HG02884 (cell line): ENCODE results near the gene CEACAM5.
"Not testable (repeated sequence)": the region's sequence is repeated elsewhere in the genome, so short reads cannot be mapped to it uniquely, and the experiment has no call there.

ENCODE experiments used
- ATAC-seq: cut with Tn5 transposase; IDR thresholded peaks from one replicate; pipeline ENCODE4 v1.9.1; 2021; ENCODE audit warnings: mild to moderate bottlenecking, moderate library complexity; ENCODE audit not compliant: unreplicated experiment

Gene CEACAM5

DNA sequence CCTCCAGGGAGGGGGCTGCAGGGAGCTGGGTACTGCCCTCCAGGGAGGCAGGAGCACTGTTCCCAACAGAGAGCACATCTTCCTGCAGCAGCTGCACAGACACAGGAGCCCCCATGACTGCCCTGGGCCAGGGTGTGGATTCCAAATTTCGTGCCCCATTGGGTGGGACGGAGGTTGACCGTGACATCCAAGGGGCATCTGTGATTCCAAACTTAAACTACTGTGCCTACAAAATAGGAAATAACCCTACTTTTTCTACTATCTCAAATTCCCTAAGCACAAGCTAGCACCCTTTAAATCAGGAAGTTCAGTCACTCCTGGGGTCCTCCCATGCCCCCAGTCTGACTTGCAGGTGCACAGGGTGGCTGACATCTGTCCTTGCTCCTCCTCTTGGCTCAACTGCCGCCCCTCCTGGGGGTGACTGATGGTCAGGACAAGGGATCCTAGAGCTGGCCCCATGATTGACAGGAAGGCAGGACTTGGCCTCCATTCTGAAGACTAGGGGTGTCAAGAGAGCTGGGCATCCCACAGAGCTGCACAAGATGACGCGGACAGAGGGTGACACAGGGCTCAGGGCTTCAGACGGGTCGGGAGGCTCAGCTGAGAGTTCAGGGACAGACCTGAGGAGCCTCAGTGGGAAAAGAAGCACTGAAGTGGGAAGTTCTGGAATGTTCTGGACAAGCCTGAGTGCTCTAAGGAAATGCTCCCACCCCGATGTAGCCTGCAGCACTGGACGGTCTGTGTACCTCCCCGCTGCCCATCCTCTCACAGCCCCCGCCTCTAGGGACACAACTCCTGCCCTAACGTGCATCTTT is 7.8 kb upstream of the CEACAM5 start:
- ATAC-seq, result no peak

DNA sequence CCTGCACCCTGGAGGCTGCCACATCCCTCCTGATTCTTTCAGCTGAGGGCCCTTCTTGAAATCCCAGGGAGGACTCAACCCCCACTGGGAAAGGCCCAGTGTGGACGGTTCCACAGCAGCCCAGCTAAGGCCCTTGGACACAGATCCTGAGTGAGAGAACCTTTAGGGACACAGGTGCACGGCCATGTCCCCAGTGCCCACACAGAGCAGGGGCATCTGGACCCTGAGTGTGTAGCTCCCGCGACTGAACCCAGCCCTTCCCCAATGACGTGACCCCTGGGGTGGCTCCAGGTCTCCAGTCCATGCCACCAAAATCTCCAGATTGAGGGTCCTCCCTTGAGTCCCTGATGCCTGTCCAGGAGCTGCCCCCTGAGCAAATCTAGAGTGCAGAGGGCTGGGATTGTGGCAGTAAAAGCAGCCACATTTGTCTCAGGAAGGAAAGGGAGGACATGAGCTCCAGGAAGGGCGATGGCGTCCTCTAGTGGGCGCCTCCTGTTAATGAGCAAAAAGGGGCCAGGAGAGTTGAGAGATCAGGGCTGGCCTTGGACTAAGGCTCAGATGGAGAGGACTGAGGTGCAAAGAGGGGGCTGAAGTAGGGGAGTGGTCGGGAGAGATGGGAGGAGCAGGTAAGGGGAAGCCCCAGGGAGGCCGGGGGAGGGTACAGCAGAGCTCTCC is 6.9 kb upstream of the CEACAM5 start:
- no peak for ATAC-seq

DNA sequence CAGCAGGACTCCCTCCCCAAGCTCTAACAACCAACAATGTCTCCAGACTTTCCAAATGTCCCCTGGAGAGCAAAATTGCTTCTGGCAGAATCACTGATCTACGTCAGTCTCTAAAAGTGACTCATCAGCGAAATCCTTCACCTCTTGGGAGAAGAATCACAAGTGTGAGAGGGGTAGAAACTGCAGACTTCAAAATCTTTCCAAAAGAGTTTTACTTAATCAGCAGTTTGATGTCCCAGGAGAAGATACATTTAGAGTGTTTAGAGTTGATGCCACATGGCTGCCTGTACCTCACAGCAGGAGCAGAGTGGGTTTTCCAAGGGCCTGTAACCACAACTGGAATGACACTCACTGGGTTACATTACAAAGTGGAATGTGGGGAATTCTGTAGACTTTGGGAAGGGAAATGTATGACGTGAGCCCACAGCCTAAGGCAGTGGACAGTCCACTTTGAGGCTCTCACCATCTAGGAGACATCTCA is 6.2 kb upstream of the CEACAM5 start:
- ATAC-seq, result no peak

DNA sequence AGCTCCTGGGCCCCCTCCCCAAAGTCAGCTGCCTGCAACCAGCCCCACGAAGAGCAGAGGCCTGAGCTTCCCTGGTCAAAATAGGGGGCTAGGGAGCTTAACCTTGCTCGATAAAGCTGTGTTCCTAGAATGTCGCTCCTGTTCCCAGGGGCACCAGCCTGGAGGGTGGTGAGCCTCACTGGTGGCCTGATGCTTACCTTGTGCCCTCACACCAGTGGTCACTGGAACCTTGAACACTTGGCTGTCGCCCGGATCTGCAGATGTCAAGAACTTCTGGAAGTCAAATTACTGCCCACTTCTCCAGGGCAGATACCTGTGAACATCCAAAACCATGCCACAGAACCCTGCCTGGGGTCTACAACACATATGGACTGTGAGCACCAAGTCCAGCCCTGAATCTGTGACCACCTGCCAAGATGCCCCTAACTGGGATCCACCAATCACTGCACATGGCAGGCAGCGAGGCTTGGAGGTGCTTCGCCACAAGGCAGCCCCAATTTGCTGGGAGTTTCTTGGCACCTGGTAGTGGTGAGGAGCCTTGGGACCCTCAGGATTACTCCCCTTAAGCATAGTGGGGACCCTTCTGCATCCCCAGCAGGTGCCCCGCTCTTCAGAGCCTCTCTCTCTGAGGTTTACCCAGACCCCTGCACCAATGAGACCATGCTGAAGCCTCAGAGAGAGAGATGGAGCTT is 4.7 kb upstream of the CEACAM5 start:
- no peak for ATAC-seq

DNA sequence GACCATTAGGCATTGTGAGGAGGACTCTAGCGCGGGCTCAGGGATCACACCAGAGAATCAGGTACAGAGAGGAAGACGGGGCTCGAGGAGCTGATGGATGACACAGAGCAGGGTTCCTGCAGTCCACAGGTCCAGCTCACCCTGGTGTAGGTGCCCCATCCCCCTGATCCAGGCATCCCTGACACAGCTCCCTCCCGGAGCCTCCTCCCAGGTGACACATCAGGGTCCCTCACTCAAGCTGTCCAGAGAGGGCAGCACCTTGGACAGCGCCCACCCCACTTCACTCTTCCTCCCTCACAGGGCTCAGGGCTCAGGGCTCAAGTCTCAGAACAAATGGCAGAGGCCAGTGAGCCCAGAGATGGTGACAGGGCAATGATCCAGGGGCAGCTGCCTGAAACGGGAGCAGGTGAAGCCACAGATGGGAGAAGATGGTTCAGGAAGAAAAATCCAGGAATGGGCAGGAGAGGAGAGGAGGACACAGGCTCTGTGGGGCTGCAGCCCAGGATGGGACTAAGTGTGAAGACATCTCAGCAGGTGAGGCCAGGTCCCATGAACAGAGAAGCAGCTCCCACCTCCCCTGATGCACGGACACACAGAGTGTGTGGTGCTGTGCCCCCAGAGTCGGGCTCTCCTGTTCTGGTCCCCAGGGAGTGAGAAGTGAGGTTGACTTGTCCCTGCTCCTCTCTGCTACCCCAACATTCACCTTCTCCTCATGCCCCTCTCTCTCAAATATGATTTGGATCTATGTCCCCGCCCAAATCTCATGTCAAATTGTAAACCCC is 2.8 kb upstream of the CEACAM5 start:
- ATAC-seq, result no peak

DNA sequence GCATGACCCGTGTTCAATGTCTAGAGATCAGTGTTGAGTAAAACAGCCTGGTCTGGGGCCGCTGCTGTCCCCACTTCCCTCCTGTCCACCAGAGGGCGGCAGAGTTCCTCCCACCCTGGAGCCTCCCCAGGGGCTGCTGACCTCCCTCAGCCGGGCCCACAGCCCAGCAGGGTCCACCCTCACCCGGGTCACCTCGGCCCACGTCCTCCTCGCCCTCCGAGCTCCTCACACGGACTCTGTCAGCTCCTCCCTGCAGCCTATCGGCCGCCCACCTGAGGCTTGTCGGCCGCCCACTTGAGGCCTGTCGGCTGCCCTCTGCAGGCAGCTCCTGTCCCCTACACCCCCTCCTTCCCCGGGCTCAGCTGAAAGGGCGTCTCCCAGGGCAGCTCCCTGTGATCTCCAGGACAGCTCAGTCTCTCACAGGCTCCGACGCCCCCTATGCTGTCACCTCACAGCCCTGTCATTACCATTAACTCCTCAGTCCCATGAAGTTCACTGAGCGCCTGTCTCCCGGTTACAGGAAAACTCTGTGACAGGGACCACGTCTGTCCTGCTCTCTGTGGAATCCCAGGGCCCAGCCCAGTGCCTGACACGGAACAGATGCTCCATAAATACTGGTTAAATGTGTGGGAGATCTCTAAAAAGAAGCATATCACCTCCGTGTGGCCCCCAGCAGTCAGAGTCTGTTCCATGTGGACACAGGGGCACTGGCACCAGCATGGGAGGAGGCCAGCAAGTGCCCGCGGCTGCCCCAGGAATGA is 1.5 kb upstream of the CEACAM5 start:
- ATAC-seq, result no peak

DNA sequence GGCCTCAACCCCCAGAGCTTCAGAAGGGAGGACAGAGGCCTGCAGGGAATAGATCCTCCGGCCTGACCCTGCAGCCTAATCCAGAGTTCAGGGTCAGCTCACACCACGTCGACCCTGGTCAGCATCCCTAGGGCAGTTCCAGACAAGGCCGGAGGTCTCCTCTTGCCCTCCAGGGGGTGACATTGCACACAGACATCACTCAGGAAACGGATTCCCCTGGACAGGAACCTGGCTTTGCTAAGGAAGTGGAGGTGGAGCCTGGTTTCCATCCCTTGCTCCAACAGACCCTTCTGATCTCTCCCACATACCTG is 969 bp upstream of the CEACAM5 start:
- ATAC-seq, result no peak

DNA sequence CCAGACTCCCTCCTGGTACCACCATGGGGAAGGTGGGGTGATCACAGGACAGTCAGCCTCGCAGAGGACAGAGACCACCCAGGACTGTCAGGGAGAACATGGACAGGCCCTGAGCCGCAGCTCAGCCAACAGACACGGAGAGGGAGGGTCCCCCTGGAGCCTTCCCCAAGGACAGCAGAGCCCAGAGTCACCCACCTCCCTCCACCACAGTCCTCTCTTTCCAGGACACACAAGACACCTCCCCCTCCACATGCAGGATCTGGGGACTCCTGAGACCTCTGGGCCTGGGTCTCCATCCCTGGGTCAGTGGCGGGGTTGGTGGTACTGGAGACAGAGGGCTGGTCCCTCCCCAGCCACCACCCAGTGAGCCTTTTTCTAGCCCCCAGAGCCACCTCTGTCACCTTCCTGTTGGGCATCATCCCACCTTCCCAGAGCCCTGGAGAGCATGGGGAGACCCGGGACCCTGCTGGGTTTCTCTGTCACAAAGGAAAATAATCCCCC is 505 bp upstream of the CEACAM5 start:
- ATAC-seq, result no peak

DNA sequence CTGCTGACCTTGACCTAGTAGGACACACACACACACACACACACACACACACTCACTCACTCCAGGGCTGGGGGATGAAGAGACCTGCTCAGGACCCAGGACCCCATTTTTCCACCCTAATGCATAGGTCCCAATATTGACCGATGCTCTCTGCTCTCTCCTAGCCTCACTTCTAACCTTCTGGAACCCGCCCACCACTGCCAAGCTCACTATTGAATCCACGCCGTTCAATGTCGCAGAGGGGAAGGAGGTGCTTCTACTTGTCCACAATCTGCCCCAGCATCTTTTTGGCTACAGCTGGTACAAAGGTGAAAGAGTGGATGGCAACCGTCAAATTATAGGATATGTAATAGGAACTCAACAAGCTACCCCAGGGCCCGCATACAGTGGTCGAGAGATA is 1.1 kb downstream of the CEACAM5 start:
- not testable (repeated sequence) for ATAC-seq

DNA sequence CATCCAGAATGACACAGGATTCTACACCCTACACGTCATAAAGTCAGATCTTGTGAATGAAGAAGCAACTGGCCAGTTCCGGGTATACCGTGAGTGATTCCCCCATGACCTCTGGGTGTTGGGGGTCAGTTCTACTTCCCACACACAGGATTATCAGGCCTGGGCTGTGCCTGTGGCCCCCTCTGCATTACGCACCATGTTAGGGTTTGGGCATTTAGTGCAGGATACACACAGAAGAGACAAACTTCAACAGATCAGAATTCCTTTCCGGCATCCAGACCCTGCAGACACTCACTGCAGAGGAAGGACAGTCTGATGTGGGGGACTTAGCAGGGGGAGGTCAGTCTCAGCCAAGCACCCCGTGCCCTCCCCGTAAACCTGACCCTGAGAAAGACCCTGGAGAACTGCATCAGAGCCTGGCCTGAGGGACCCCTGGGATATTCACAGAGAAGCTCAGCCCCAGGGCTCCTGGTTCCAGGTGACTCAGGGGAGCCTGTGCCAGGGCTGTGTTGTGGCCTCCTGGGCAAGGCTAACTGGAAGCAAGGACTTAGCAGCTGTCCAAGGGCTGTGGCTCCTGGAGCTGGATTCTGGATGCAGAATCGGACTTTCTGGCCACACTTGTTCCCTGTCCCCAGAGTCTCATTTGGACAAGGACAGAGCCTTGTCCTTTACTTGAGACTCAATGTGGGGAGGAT is 1.7 kb downstream of the CEACAM5 start:
- no peak for ATAC-seq

DNA sequence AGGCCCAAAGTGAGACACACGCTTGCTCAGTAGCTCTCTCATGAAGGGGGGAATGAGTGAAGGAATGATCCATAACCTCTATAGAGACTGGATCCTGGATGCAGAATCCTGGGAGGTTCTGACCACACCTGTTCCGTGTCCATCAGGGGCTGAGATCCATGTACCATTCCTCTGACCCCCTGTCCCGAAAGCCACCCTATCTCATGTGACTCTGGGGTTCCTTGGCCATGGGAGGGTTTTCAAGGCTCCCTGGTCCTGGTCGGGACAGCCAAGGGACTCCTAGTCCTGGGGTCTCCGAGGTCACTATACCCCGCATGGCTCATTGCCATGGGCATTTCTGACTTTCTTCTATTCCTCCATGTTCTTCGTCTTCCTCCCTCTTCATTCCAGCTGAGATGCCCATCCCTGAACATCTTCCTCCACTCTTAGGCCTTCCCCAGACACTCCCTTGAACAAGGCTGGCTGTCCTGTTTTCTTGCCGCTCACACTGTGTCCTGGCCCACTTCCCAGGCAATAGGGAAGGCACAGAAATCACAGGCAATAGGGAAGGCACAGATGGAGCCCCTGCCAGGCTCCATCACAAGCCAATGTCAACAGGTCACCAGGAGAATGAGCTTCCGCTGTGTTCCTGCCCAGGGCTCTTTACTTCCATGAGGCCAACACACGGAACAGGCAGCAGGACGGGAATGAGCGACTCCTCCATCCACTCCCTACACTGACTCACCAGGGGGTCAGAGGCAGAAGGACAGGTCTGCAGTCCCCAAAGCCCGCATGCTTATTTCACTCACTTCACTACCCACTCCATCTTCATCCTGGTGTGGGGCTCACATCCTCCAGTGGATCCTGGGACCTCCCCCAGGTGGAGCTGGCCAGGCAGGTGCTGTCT is 3.2 kb downstream of the CEACAM5 start:
- ATAC-seq, result no peak

DNA sequence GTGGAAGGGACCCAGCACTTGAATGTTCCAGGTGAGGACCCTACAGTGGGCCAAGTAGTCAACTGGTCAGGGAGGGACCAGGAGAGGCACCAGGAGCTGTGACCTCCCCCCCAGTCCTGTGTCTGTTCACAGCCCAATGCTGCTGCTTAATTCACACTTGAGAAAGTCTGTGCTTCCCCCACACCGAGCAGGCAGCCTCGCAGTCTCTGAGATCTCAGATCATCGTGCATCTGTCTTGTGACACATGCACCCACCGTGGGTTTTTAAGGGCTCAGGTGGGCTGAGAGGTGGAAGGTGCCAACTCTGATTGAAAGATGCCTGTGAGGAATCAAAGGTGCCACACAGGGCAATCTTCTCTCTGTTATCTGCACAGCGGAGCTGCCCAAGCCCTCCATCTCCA is 6.2 kb downstream of the CEACAM5 start:
- ATAC-seq, result no peak

DNA sequence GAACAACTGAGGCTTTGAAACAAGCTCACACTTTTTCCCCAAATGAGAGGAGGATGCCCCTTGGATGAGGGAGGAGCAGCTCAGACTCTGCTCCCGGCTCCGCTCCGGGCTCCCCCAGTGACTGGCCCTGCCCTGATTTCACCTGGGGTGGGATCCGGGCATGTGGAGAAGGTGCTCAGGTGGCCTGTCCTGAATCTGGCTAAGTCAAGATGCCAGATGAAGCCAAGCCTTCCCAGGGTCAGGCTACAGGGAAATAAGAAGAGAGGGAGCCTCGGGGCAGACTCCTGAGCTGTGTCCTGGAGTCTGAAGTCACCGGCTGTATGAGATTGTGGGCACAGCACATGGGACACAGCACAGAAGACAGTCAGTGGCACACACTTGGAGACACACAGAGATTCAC is 10.3 kb downstream of the CEACAM5 start:
- ATAC-seq, result no peak

DNA sequence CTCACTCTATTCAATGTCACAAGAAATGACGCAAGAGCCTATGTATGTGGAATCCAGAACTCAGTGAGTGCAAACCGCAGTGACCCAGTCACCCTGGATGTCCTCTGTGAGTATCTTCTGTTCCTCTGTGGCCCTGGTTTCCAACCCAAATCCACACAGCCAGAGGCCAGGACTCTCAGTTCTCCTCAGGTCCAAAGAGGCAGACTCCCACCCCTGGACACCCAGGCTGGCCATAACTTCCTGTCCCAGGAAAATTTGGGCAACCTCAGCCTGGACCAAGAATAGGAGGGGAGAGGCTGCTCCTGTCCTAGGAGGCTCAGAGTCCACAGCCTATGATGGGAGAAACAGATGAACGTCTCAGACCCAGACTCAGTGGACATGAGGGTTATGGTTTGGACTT is 11.7 kb downstream of the CEACAM5 start:
- no peak for ATAC-seq

DNA sequence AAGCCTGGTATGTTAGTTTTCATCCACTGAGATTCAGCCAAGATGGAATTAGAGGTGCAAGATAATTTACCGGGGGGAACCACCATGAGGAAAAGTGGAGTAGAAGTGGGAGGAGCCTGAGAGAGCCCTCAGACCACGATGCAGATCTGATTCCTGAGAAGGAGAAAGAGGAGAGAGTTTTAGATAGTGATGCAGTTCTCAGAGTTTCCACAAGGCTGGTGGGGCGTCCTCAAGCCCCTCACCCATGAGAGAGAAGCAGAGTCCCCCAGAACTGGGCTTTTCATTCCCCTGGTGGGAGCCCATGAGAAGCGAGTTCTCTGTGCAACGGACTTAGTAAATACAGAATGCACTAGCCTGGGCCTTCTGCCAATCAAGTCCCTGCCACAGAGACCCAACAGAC is 18.1 kb downstream of the CEACAM5 start:
- no peak for ATAC-seq

DNA sequence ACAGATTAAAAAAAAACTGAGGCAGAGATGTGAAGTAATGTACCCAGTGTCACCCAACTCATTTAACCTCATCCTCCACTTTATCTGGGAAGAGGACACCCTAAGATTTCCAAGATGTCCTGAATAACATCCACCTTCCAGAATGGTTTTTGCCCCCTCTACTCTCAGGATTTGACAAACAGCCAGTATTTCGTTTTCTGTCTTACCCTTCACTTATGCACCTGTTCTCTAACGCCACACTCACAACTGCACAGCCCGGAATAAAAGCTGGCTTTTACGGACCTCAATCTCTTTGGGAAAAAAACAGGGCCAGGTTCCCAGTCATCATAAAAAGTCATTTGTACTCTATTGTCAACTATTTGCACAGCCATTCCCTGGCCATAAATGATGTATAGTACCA is 25.7 kb downstream of the CEACAM5 start:
- no peak for ATAC-seq

DNA sequence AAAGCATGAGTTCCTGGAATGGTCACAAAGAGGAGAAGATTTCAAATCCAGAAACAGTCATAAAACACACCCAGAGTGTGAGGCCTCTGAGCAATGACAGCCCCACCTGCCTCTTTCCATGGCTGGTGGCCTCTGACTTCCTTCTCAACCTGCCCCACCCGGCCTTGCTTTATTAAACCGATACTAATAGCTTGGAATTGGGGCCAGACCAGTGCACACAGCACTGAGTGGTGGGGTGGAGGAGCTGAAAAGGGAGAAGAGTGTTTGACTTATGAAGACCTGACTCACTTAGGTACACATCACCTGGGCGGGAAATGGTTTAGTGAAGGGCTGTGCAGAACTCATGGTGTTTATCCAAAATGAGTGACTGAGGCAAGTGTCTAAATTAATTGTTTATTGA is 26.2 kb downstream of the CEACAM5 start:
- no peak for ATAC-seq

DNA sequence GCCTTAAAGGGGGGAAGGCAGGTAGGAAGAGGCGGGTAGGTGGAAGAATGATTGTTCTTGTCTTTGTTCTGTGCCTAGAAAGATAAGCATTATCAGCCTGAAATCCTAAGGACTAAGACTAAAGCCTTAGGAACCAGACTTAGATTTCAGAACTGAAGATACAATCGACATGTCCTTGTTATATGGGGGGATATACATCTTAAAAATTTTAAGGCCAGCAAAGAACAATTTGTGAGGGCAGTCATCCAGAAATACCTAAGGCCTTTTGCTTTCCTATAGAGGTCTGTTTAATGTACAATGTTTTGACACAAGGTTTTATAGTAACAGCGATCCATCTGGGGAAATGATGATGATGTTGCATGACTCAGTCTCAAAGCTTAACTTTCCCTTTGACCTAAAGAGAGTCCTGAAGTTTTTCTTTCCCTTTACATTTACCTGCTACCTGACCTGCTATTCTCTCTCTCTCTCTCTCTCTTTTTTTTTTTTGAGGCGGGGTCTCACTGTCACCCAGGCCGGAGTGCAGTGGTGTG is 26.7 kb downstream of the CEACAM5 start:
- no peak for ATAC-seq

DNA sequence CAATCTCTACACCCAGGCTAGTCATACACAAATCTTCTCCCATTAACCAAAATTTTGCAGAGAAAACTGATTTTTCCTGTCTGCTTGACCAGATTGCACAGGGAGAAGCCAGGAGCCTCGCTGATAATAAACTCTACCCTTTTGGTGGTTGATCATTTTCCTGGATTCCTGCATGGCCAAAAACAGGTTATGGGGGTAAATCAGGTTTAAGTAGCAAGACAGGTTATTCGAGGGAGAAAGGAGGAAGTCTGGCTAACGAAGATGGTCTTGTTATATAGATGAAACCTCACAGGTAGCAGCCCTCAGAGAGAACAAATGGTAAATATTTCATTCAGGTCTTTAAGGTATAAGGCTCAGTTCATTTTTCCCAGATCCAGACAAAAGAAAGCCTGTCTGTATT is 30.9 kb downstream of the CEACAM5 start:
- ATAC-seq, result no peak
